BE2C (cell line): ENCODE results near the gene ALK.

Experiments used
- DNase-seq: peaks from one replicate; pipeline ENCODE4 v3.0.0-alpha.2; 2020
- H3K27me3 ChIP-seq: fragments of 250-450 bp; sonication (Bioruptor Pico); 2 replicates; pipeline ENCODE4 v1.5.1; 2020; ENCODE audit warnings: mild to moderate bottlenecking
- H3K36me3 ChIP-seq: fragments of 250-450 bp; sonication (Bioruptor Pico); 2 replicates; pipeline ENCODE4 v1.5.1; 2020; ENCODE audit warnings: mild to moderate bottlenecking
- H3K4me1 ChIP-seq: fragments of 250-450 bp; sonication (Bioruptor Pico); 2 replicates; pipeline ENCODE4 v1.5.1; 2020
- H3K4me3 ChIP-seq: 2 replicates; pipeline ENCODE4 v1.5.1; 2011; ENCODE audit warnings: low read depth, low read length
- H3K9me3 ChIP-seq: fragments of 250-450 bp; sonication (Bioruptor Pico); 2 replicates; pipeline ENCODE4 v1.5.1; 2020
- CTCF ChIP-seq: IDR thresholded peaks from 2 replicates; pipeline ENCODE4 v1.5.1; 2012; ENCODE audit warnings: mild to moderate bottlenecking, low read depth, low read length

Gene ALK

DNA sequence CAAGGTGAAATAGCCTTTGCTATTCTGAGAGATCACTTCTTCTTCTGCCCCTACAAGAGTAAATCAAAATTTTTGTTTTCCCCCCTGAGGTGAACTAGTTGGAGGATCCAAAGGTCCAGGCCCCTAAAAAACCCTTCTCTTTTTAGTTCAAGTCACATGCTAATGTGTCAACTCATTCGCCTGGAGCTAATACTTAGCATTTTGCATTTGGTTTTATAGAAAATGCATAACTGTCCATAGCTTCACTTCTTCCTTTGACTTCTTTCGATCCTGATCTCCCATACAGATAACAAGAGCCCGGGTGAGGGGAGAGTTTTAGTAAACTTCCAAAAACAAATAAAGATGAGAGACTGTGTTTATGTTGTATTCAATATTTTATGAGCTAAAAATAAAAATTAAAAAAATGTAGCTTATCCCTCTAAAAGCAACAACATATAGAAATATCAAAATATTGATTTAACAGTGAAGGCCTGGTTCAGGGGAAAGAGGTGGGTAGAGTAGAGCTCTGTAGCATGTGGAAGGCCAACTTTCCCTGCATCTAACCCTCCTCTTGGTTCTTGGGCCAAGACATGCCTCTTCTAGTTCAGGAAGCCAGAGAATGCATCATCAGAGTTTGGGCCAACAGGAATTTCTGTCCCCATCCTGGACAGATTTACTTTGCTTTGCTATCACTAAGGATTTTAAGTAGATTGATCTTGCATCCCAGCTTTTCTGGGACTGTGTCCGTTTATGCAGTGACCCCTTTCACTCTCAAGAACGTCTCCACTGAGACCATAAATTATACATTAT lies 333.8 kb downstream of the ALK start:
- H3K4me1 ChIP-seq = peaks cover 15% of the 10 kb centered on the region
- no peak for DNase-seq
- no peaks in the 10 kb centered on the region for H3K9me3 ChIP-seq
- H3K4me3 ChIP-seq = no peak overlapping the region
- H3K27me3 ChIP-seq = no peaks in the 10 kb centered on the region
- no peak for TF ChIP-seq CTCF
- no peaks in the 10 kb centered on the region for H3K36me3 ChIP-seq

- DNase-seq = no peak
- TF ChIP-seq CTCF = no peak
- Histone ChIP-seq H3K4me3 (no peak overlapping the region), H3K36me3 (no peaks in the 10 kb centered on the region), H3K9me3 (no peaks in the 10 kb centered on the region), H3K27me3 (no peaks in the 10 kb centered on the region), H3K4me1 (peaks cover 15% of the 10 kb centered on the region)
Observed at GRCh38 chr2:29586919-29587318, 334.5 kb downstream of the ALK start.

- Histone ChIP-seq H3K36me3 (no peaks in the 10 kb centered on the region), H3K4me1 (peaks cover 29% of the 10 kb centered on the region), H3K4me3 (no peak overlapping the region), H3K27me3 (no peaks in the 10 kb centered on the region), H3K9me3 (no peaks in the 10 kb centered on the region)
- DNase-seq = peak; percentile 35
- TF ChIP-seq CTCF = no peak
Observed at GRCh38 chr2:29583548-29584156, 337.7 kb downstream of the ALK start.

DNA sequence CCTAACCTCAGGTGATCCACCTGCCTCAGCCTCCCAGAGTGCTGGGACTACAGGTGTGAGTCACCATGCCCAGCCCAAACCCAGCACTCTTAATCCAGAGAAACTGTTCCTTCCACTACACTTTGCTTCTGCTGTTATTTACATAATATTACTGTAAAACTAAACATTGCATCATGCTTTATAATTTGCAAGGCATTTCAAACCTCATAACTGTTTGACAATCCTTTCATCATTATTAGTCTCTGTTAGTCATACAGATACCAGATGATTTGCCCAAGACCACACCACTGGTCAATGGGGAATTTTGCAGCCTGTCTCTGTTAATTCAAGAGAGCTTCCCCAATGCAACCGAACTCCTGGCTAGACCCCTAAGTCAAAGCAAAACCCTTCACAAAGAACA lies 338.3 kb downstream of the ALK start:
- no peaks in the 10 kb centered on the region for H3K36me3 ChIP-seq
- no peak for DNase-seq
- peaks cover 29% of the 10 kb centered on the region for H3K4me1 ChIP-seq
- no peaks in the 10 kb centered on the region for H3K27me3 ChIP-seq
- H3K4me3 ChIP-seq = no peak overlapping the region
- no peaks in the 10 kb centered on the region for H3K9me3 ChIP-seq
- no peak for TF ChIP-seq CTCF

DNA sequence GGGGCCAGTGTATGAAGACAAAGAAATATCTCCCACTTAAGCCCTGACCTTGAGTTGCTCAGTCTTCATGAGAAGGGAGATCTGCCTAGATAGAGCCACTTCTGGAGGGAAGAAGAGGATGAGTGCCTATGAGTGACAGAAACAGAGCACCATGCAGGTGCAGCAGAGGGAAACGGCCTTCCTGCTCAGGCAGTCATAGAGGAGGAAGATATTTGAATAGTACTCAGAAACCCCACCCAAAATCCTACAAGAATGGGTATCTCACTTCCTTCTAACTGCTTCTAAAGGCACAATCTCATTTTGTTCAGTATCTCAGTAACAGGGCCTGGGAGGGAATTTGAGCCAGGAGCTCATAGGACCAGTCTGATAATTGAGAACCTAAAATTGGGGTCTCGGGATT lies 339.3 kb downstream of the ALK start:
- Histone ChIP-seq H3K4me1 (peaks cover 29% of the 10 kb centered on the region), H3K36me3 (no peaks in the 10 kb centered on the region), H3K9me3 (no peaks in the 10 kb centered on the region), H3K4me3 (no peak overlapping the region), H3K27me3 (no peaks in the 10 kb centered on the region)
- DNase-seq = no peak
- no peak for TF ChIP-seq CTCF

GRCh38 chr2:29580223-29580622 lies 341.2 kb downstream of the ALK start:
- H3K27me3 ChIP-seq = no peaks in the 10 kb centered on the region
- no peaks in the 10 kb centered on the region for H3K36me3 ChIP-seq
- peak; percentile 64 for DNase-seq
- no peak for TF ChIP-seq CTCF
- no peak overlapping the region for H3K4me3 ChIP-seq
- no peaks in the 10 kb centered on the region for H3K9me3 ChIP-seq
- peaks cover 39% of the 10 kb centered on the region for H3K4me1 ChIP-seq
